ENCODE data around the gene TTLL9.

TTLL9 gene

DNA sequence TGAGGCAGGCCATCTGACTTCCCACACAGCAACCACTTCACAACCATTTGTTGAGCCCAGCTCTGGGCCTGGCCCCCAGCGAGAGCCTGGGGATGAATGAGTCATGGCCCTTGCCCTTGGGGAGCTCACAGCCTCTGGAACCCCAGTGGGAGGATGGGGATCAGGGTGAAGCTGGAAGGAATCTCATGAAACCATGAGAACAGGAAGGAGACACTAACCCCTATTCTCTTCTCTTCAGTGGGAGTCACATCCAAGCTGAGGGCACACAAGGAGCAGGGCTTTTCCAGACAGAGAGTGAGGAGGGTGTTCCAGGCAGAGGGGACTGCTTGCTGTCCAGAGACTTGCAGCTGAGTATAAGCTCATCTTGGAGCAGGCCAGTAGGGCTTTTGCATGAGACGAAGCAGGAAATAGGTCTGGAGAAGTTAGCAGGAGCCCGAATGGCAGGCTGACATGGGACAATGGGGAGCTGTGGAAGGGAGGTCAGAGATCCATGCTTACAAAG, 32.5 kb upstream of the TTLL9 start:
- no peak for DNase-seq

DNA sequence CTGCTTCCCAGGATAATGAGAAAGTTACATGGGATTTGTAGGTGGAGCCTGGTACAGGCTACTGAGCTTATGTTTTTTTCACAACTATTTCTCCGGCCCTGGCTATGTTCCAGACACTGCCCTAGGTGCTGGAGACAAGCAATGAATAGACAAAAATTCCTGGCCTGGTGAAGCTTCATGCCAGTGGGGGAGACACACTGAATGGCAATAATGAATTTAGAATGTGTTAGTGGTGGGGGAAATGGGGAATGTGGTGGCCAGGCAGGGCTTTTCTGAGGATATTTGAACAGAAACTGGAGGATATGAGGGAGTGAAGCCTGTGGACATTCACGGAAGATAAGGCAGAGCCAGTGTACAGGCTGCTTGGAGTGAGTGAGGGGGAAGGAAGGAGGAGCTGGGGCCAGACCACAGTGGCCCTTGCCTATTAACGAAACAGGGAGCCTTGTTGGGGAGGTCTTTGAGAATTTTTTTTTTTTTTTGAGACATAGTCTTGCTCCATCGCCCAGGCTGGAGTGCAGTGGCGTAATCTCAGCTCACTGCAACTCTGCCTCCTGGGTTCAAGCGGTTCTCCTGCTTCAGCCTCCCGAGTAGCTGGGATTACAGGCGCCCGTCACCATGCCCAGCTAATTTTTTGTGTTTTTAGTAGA, 31.7 kb upstream of the TTLL9 start:
- no peak for DNase-seq

DNA sequence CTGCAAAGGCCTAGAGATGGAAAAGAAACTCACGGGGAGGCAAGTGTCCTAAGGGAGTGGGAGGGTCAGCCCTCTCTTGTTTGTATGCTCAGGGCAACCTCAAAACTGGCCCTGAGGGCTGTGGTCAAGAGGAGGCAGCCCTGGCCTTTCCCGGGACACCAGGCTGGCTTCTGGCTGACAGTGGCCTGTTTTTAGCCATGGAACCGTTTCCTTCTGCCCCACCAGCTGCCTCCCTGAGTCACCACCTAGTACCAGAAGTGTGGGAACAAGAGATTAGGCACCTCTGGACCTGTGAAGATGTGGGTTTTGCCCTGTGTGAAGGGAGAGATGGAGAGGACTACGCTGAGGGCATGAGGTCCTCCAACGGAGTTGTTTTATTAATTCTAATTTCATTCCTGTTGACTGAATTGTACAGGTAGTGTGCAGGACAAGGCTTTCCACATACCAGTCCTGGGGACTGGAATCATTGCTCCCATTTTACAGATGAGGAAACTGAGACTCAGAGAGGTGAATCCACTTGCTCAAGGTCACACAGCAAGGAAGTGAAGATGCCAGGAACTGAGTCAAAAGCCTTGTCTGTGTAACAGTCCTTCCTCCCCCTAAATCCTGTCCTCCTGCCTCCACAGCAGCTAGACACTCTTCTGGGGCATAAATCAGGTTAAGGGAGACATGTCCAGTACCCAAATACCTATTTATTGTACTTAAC, 30.5 kb upstream of the TTLL9 start:
- no peak for DNase-seq

DNA sequence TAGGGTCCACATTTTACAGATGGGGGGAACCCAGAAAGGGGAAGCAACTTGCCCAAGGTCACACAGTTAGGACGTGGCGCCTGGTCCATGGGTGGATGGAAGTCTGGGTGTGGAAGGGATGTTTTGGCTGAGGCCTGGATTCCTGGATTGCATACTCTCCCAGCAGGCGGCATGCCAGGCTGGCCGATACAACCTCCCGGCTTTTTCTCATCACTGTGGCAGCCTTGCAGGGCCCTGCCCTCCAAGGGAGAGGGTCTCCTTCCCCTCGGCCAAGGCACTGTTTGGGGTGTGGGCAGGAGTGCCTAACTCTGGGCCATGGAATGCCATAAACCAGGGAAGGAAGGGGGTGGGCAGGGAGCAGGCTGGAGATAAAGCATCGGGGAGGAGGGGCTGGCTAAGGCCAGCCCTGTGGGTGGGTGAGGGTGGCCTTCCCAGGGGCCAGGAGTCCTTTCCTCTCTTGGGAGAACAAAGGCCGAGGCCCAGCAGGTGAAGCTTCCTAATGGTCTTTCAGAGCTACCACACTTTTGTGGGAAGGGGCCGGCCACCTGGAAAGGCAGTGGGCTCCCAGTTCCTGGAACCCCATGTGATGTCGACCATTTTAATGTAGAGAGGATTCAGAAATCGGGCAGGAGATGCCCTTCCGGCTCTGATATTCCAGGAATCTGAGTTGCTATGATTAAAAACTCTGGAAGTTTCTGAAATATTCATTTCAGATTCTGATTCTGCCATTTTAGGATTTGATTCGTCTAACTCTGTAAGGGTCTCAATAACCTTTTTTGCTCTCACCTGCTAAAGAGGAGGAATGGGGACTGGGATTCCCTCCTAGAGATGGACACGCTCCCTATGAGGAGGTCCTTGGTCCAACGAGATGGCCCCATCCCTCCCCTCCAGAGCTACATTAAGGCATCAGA, 29.3 kb upstream of the TTLL9 start:
- DNase-seq = no peak

DNA sequence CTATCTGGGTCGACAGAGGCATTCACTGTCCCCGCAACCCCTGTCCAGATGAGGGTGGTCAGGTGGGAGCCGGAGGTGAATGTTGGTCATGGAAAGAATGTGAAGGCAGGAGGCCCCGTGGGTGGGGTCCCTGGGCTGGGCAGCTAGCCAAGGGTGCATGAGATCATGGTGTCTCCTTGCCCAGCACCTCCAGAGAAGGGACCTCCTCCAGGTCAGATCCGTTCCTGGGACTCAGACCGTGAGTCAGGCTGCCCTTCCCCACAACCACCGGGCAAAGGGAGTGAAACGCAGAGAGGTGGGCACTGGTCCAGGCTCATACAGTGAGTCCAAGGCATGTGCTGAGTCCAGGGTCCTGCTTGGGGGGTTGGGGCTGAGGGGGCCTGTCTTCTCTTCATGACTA, 28.5 kb upstream of the TTLL9 start:
- no peak for DNase-seq

DNA sequence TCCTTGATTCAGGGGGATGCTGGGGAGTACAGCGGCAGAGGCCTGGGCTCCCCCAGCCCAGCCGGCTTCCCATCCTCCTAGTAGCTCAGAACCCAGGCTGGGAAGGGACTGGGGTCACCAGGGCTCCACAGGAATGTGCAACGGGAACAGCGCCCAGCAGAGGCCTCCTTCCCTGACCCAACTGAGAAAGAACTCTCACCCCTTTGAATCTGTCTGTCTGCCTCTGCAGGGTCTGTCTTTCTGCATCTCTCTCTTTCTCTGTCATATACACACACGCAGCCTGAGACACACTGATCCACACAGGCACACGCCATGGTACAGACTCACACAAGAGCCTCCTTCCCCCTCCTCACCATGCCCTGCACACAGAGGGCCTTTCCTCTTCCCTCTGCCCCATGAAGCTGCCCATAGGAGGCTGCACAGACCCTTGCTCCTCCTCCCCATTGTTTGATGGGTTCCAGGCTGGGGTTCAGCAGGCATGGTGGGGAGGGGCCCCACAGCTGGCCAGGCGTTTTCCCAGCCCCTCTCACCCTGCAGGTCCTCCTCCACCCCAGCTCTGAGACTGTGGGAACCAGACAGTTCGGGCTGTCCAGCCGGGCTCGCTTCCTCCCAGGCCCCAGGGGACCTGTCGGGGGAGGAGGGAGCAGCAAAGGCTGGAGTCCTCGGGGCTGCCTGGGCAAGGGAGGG, 27.8 kb upstream of the TTLL9 start:
- DNase-seq = no peak

DNA sequence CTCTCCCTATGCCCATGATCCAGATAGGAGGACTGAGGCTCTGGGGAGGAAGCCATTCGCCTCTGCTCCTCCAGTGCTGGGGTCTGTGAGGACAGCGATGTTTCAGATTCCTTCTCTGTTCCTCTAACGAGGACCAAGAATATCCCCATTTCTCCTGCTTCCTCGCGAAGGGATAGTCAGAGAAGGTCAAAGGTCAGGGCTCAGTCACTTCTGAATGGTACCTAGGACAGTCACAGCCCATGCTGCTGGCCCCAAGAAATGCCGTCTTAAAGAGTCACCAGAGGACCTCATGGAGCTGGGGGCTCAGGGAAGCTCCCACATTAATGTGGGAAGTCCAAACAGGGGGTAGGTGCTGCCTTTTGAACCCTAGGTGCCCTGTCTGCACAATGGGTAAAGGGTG, 27.1 kb upstream of the TTLL9 start:
- no peak for DNase-seq

DNA sequence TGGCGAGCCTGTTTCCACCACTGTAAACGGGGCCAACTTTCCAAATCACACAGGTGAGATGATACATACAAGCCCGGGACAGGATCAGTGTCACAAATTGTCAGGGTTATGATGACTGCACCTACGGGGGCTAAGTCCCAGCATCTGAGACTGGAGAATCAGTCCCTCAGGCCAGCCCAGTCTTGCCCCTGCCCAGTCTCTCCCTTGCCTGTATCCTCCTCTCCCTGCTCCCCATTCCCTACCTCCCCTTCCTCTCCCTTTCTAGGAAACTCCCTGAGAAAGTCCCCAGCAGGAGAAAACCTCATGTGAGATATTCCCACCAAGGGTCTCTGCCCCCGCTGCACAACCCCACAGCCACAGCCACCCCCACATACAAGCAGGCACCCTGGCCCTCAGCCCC, 26.6 kb upstream of the TTLL9 start:
- DNase-seq = no peak

DNA sequence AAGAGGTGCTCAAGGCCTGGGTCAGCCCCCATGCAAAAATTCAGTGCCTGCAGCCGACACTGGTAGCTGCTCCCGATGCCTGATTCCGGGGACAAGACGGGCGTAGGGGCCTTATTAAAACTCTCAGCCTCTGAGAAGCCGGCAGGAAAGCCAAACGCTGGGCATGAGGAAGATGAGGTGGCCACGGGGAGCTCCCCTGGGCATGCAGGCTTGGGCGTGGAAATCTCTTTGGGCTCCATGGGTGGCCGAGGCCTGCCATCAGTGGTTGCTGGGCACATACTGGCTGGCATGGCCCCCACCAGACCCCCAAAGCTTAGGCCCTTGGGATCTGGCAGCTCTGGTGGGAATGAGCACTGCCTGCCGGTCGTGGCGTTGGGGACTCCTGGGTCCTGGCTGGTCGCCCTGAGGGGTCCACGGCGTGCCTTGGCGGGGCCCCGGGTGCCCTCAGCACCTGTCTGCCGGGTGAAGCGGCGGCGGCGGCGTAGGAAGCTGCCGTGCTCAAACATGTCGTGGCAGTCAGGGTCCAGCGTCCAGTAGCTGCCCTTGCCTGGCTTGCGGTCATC, 25.6 kb upstream of the TTLL9 start:
- DNase-seq = no peak

DNA sequence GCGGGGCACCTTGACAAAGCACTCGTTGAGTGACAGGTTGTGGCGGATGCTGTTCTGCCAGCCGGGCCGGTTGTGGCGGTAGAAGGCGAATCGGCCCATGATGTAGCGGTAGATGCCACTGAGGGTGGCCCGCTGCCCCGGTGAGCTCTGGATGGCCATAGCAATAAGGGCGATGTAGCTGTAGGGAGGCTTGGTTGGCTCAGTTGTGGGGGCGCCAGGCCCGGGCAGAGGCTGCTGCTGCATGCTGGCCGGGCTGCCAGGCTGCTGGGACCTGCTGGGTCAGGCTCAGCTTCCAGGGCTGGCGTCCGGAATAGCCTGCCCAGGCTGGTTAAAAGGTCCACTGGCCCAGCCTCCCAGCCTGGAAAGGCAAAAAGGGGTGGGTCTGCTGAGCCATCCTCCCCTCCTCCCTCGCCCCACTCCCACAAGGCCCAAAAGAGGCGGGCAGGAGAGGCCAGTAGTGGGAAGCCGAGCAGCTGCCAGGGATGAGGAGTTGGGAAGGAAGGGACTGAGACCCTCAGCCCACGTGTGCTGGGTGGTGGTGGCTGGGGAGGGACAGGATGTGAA, 25.1 kb upstream of the TTLL9 start, which contains the start of gene FOXS1:
Gene FOXS1 (minus strand): TSS at position 305 of the 564 bp plus-strand sequence. CDS start 62 bp downstream, at position 243.
- no peak for DNase-seq

DNA sequence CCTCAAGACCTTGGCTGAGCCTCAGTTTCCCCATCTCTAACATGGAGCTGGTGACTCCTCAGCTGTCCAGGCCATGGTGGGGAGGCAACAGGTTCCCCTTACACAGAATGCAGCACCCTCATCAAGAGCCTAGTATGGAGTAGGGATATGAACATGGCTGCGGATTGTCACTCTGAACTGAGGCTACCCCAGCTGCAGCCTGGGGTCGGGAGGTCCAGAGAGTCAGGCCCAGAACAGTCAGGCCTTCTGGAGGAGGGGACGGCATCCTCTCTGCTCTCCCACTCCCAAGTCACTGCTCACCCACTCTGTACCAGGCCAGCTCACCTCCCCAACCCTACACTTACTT, 23.7 kb upstream of the TTLL9 start:
- no peak for DNase-seq

DNA sequence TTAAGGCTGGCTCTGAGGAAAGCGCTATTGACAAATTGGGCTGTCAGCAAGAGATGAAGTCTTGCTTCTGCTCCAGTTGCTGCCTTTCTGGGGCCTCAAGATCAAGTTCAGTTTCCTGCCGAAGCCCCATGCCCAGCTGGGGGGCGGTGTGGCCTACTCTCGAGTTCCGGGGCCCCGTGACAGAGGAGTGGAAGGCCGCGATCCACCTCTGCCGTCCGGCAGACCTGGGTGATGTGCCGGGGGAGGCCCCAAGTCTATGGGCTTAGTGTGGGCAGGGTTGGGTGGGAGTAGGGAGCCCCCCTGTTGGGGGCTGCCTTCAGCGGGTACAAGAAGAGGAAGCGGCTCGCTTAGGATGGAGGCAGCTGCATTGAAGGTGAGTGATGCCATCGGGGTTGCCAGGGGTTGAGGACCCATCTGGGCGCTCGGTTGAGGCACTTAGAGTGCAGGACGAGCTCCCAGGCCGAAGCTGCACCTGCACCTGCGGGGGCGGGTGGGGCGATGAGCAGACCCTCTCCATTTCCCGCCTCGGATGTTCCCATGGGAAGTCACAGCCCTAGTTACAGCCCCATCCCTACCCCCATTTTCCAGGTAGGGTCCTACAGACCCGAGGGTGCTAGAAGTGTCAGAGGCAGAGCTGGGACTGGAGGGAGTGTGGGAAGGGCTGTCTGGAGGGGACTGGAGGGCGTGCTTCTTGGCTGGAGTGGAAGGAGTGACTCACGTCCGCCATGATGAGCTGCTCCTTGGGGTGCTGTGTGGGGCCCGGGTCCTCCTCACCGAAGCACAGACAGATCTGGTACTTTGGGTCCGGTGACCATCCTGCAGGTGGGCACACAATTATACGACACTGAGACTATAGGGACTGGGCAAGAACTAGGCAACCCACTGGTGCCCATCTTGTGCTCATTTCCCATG, 22.1 kb upstream of the TTLL9 start:
- no peak for DNase-seq

DNA sequence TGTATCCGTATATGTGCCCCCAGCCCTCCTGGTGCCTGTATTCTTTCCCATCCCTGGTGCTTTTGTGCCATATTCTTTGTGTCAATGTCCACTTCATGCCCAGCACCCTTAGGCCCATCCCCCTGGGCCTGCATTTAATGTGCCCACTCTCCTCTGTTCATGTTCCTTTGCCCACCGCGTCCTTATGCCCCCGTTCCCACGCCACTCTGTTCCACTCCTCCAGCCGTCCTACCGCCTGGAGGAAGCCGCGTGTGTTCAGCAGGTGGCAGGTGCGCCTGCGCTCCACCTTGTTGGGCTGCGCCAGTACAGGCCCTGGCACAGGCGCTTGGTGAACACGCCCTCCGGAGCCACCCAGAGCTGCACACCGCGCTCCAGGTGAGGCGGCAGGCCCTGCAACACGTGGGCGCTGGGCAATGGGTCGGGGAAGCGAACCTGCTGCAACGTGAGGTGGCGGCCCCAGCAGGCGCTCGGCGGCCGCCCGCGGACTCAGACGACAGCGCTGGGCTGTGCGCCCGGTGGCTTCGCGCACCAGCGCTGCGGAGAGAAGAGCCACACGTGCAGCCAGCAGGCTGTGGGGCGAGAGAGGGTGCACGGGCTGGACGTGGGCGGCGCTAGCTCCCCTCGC, 21.0 kb upstream of the TTLL9 start:
- no peak for DNase-seq

DNA sequence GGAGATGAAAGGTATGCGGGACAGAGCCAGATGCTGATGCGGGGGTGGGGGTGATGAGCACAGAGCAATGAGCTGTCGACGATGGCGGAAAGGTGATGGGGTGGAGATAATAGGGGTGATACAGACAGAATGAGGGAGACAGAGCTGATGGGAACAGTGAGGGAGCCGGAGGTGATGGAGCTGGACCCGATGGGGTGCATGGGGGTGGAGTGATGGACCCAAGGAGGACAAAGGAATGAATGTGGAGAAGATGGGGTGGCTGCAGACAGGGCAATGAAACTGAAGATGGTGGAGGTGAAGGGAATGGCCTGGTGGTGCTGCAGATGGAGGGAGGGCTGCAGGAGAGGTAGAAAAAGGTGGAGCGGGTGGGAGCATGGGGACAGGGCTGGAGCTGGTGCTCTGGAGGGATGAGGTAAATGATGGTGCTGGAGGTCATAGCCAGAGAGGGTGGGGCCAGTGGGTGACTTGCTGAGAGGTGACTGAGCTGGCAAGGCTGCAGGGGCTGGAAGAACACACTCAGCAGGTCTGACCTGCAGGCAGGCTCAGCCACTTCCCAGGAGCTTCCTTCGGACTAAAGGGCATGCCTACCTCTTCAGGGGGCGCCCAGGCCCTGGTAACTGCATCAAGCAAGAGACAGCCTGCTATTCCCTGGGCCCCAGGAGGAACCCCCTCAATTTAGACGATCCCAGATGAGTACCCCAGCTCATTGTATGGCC, 19.0 kb upstream of the TTLL9 start:
- no peak for DNase-seq

DNA sequence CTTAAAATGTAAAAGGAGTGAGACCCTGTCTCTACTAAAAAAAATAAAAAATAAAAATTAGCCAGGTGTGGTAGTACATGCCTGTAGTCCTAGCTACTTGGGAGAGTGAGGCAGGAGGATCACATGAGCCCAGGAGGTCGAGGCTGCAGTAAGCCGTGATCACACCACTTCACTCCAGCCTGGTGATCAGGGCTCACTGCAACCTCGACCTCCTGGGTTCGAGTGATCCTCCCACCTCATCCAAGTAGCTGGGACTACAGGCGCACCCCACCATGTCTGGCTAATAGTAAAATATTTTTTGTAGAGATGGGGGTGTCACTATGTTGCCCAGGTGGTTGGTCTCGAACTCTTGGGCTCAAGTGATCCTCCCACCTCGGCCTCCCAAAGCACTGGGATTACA, 17.0 kb upstream of the TTLL9 start:
- DNase-seq = no peak

DNA sequence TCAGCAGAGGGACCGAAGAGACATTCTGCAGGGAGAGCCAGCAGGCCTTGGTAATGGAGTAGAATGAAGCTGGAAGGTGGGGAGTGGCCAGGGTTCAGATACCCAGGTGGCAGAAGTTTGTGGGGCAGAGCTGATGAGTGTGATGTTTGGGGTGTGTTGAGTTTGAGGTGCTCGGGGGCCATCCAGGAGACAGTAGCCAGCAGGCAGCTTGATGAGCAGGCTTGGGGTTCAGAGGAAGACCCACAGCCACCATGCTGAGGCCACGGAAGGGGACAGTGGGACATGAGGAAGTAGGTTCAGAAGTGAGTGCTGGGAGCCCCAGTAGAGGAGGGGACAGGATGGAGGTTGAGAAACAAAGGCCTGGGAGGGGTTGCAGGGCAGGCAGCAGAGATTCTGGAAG, 13.9 kb upstream of the TTLL9 start:
- no peak for DNase-seq

DNA sequence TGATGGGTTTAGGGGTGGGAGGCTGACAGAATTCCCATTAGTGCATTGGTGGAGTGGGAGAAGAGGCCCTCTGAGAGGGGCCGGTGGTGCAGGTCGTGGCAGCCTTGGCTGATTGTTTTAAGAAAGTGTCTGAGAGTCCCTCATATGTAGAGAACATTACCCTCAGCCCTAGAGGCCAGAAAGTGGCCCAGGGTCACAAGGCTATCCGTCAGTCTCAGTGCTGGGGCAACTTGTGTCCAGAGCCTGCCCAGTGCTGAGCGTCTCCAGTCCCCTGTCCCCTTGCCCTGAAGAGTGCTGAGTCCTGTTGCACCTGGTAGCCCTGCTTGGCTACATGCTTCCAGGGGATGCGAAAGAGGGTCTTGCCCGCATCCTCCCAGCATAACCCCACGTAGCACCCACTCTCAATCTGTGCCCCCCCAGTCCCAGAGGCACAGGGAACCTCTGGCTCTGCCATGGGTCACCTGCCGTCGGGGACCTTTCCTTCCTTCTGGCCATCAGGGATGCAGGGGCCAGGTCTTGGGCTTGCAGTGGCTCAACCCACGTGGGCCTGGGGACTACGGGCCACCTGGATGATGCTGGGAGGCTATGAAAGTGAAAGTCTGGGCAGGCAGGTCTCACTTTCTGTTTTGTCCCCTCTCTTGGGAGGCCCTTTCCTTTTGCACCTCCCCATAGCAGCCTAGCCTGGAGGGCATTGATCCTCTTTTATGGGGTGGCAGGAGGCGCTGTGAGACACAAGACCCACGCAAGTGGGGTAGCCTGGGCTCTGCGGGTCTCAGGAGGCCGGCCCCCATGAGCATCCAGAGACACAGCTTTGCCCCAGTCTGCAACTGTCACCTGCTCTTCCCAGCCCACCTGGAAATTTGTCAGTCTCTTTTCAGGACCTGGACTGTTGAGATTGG, 12.3 kb upstream of the TTLL9 start:
- DNase-seq = no peak

DNA sequence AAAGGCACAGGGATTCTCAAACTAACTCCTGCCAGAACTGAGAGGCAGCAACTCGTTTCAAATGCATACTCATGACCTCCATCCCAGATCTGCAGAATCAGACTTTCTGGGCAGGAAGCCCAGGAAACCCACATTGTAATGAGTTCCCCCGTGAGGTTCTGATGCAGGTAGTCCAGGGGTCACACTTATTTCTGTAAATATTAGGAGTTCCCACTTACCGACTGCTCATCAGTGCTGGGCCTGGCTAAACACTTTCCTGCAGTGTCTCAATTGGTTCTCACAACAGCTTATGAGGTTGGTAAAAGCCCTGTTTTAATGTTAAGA, 11.7 kb upstream of the TTLL9 start:
- no peak for DNase-seq

Data from T-helper 1 cell (primary cell).